Left lung (tissue), 14 donors: ENCODE results near the gene PCDHB16. TPM values are rescaled to one million over a fixed set of nuclear protein-coding genes. Genes with fewer than 3 reads are reported as not detected.
"Not testable (repeated sequence)": the region's sequence is repeated elsewhere in the genome, so short reads cannot be mapped to it uniquely, and the experiment has no call there.

Experiments
- ATAC-seq: fragments of 200-7000 bp; cut with Tn5 transposase; one replicate; pipeline ENCODE4 v1.9.1; 2020; ENCODE audit warnings: moderate library complexity
- DNase-seq, 4 donors: peaks; one replicate each; pipeline ENCODE4 v3.0.0-alpha.2; 2013 to 2020
- H3K27ac ChIP-seq, 2 donors: fragments of 200-600 bp; sonication (generic) in 1 of 2; one replicate each; pipeline versions ENCODE4 v1.5.0 to v1.8.0; 2020 to 2021
- H3K27me3 ChIP-seq, 2 donors: fragments of 200-600 bp; sonication (generic) in 1 of 2; one replicate each; pipeline versions ENCODE4 v1.5.0 to v1.8.0; 2020 to 2021
- H3K36me3 ChIP-seq, 2 donors: fragments of 200-600 bp; sonication (generic) in 1 of 2; one replicate each; pipeline versions ENCODE4 v1.5.0 to v1.8.0; 2020 to 2021
- H3K4me1 ChIP-seq, 2 donors: fragments of 200-600 bp; one replicate each; pipeline ENCODE4 v1.8.0; 2021
- H3K4me3 ChIP-seq, 2 donors: fragments of 200-600 bp; sonication (generic) in 1 of 2; one replicate each; pipeline versions ENCODE4 v1.5.0 to v1.8.0; 2020 to 2021; ENCODE audit warnings: mild to moderate bottlenecking in 1 of 2
- H3K9me3 ChIP-seq, 2 donors: fragments of 200-600 bp; sonication (generic) in 1 of 2; one replicate each; pipeline versions ENCODE4 v1.5.0 to v1.8.0; 2020 to 2021
- intact Hi-C, 2 donors: fragments of 100-400 bp; cut with DNase I; formaldehyde crosslinking; loops; one replicate each; pipeline versions ENCODE4 v1.11.2 to v1.14.2; 2022
- long read RNA-seq, 12 donors: library from polyadenylated mRNA in 2 of 12; unstranded in 2 of 12; transcript quantifications; one replicate each; pipeline ENCODE4 v2.0.0 and lab custom pipeline, GENCODE V29; 2019 to 2026
- polyA plus RNA-seq, 6 donors: library from polyadenylated mRNA; unstranded; fragments of 120-200 nt; gene quantifications; one replicate each; pipeline ENCODE4 v1.2.1, GENCODE V29; 2013; ENCODE audit not compliant: insufficient read length in 6 of 6
- total RNA-seq, 2 donors: library from RNA; stranded (reverse); fragmentation: NEBNext Ultra II Directional; extraction: Animal tissue kit (Norgen Biotek cat#: 25700); gene quantifications; one replicate each; pipeline ENCODE4 v1.2.1, GENCODE V29; 2021
- TF ChIP-seq, protein P1 (sequence below), 2 donors: fragments of 200-600 bp; sonication (generic) in 1 of 2; IDR thresholded peaks; one replicate each; pipeline versions ENCODE4 v1.5.0 to v1.8.0; 2021; ENCODE audit warnings: antibody characterized with exemption in 2 of 2
- donor health status: DM: no; HTN: yes; CAD: no.
- donor health status: DM: no; HTN: no; CAD: no.

PCDHB16 gene
- total RNA-seq = 1 to 10 TPM; 1.8 to 3.1 TPM
- polyA plus RNA-seq = 1 to 10 TPM; 4.0 to 8.2 (median 6.9) TPM
- long read RNA-seq, donor 1, full-length matches to known transcripts = 18 of 18 reads
- long read RNA-seq, donor 1, partial matches to known transcripts = 0 of 18 reads
- long read RNA-seq, donor 1, other reads (novel, unspliced or antisense) = 0 of 18 reads
- long read RNA-seq, donor 2, full-length matches to known transcripts = 17 of 17 reads
- long read RNA-seq, donor 2, partial matches to known transcripts = 0 of 17 reads
- long read RNA-seq, donor 2, other reads (novel, unspliced or antisense) = 0 of 17 reads
- long read RNA-seq, donor 3, full-length matches to known transcripts = 9 of 9 reads
- long read RNA-seq, donor 3, partial matches to known transcripts = 0 of 9 reads
- long read RNA-seq, donor 3, other reads (novel, unspliced or antisense) = 0 of 9 reads
- long read RNA-seq, donor 4 = 0 reads
- long read RNA-seq, donor 5, full-length matches to known transcripts = 10 of 10 reads
- long read RNA-seq, donor 5, partial matches to known transcripts = 0 of 10 reads
- long read RNA-seq, donor 5, other reads (novel, unspliced or antisense) = 0 of 10 reads
- long read RNA-seq, donor 6, full-length matches to known transcripts = 8 of 8 reads
- long read RNA-seq, donor 6, partial matches to known transcripts = 0 of 8 reads
- long read RNA-seq, donor 6, other reads (novel, unspliced or antisense) = 0 of 8 reads
- long read RNA-seq, donor 7, full-length matches to known transcripts = 5 of 5 reads
- long read RNA-seq, donor 7, partial matches to known transcripts = 0 of 5 reads
- long read RNA-seq, donor 7, other reads (novel, unspliced or antisense) = 0 of 5 reads
- long read RNA-seq, donor 8, full-length matches to known transcripts = 10 of 10 reads
- long read RNA-seq, donor 8, partial matches to known transcripts = 0 of 10 reads
- long read RNA-seq, donor 8, other reads (novel, unspliced or antisense) = 0 of 10 reads
- long read RNA-seq, donor 9, full-length matches to known transcripts = 1 of 1 reads
- long read RNA-seq, donor 9, partial matches to known transcripts = 0 of 1 reads
- long read RNA-seq, donor 9, other reads (novel, unspliced or antisense) = 0 of 1 reads
- long read RNA-seq, donor 10 = 0 reads
- long read RNA-seq, donor 11, full-length matches to known transcripts = 11 of 11 reads
- long read RNA-seq, donor 11, partial matches to known transcripts = 0 of 11 reads
- long read RNA-seq, donor 11, other reads (novel, unspliced or antisense) = 0 of 11 reads
- long read RNA-seq, donor 12, full-length matches to known transcripts = 10 of 10 reads
- long read RNA-seq, donor 12, partial matches to known transcripts = 0 of 10 reads
- long read RNA-seq, donor 12, other reads (novel, unspliced or antisense) = 0 of 10 reads

- Histone ChIP-seq H3K27ac (no peak within 1 kb of the TSS), H3K4me1 (no peaks in the 10 kb centered on the region), H3K27me3 (peaks cover 0 to 50% of the 10 kb centered on the region in 2 donors), H3K4me3 (no peak within 1 kb of the TSS), H3K36me3 (no peaks in the 10 kb centered on the region), H3K9me3 (peaks cover 0 to 53% of the 10 kb centered on the region in 2 donors)
- intact Hi-C loops = no loop called here
- TF ChIP-seq, protein P1, sequence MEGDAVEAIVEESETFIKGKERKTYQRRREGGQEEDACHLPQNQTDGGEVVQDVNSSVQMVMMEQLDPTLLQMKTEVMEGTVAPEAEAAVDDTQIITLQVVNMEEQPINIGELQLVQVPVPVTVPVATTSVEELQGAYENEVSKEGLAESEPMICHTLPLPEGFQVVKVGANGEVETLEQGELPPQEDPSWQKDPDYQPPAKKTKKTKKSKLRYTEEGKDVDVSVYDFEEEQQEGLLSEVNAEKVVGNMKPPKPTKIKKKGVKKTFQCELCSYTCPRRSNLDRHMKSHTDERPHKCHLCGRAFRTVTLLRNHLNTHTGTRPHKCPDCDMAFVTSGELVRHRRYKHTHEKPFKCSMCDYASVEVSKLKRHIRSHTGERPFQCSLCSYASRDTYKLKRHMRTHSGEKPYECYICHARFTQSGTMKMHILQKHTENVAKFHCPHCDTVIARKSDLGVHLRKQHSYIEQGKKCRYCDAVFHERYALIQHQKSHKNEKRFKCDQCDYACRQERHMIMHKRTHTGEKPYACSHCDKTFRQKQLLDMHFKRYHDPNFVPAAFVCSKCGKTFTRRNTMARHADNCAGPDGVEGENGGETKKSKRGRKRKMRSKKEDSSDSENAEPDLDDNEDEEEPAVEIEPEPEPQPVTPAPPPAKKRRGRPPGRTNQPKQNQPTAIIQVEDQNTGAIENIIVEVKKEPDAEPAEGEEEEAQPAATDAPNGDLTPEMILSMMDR (IDR thresholded peaks at IDR 0.05) = no peak
- peak in 2 of 4 donors; percentile 36 to 58 for DNase-seq
- no peak for ATAC-seq
Measured at GRCh38 chr5:141182248-141182647, at the start of gene PCDHB16. TSS of gene PCDHB16 (plus strand) at chr5:141182387. CDS start at chr5:141182560, 173 bp downstream.

DNA sequence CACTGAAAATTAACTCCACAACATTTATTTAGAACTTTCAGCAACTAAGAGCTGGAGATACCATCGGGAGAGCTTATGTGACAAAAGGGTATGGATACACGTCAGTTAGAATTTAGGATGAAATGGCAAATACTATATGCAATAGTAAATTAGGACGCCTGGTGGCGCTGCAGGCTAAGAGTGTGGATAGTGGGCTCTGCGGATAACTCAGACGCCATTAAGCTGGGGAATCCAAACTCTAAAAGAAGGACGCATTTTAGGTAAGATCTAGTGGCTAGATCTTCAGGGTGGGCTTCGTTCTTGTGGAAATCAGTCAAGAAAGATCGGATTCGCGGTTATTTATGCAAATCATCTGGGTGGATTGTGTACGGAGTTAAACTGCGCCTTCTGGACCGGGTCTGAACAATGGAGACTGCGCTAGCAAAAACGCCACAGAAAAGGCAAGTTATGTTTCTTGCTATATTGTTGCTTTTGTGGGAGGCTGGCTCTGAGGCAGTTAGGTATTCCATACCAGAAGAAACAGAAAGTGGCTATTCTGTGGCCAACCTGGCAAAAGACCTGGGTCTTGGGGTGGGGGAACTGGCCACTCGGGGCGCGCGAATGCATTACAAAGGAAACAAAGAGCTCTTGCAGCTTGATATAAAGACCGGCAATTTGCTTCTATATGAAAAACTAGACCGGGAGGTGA is 47.0 kb upstream of the PCDHB16 start, which contains the start of gene PCDHB5:
TSS of gene PCDHB5 (plus strand) at position 177 of the 688 bp plus-strand sequence. CDS start at position 406, 229 bp downstream.
- ATAC-seq (peak; percentile 74), DNase-seq (peak in 2 of 4 donors; percentile 39 to 48)
- TF ChIP-seq, protein P1 (IDR thresholded peaks at IDR 0.05) = peak in 1 of 2 donors; percentile 22
- intact Hi-C loops = no loop called here
- Histone ChIP-seq H3K4me1 (no peaks in the 10 kb centered on the region), H3K4me3 (peak within 1 kb of the TSS; percentile 12 to 19), H3K36me3 (no peaks in the 10 kb centered on the region), H3K27me3 (peaks cover 0 to 11% of the 10 kb centered on the region in 2 donors), H3K27ac (no peak within 1 kb of the TSS), H3K9me3 (peaks cover 0 to 82% of the 10 kb centered on the region in 2 donors)

DNA sequence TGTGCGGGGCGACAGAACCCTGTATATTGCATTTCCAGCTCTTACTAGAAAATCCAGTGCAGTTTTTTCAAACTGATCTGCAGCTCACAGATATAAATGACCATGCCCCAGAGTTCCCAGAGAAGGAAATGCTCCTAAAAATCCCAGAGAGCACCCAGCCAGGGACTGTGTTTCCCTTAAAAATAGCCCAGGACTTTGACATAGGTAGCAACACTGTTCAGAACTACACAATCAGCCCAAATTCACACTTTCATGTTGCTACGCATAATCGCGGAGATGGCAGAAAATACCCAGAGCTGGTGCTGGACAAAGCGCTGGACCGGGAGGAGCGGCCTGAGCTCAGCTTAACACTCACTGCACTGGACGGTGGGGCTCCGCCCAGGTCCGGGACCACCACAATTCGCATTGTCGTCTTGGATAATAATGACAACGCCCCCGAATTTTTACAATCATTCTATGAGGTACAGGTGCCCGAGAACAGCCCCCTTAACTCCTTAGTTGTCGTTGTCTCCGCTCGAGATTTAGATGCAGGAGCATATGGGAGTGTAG is 46.4 kb upstream of the PCDHB16 start:
- H3K27ac ChIP-seq = no peak overlapping the region
- DNase-seq = no peak
- H3K4me1 ChIP-seq = no peaks in the 10 kb centered on the region
- peaks cover 0 to 11% of the 10 kb centered on the region in 2 donors for H3K27me3 ChIP-seq
- TF ChIP-seq, protein P1 (IDR thresholded peaks at IDR 0.05) = no peak
- ATAC-seq = no peak
- peak overlapping the region; percentile 12 to 19 for H3K4me3 ChIP-seq
- intact Hi-C loops = no loop called here
- peaks cover 0 to 82% of the 10 kb centered on the region in 2 donors for H3K9me3 ChIP-seq
- no peaks in the 10 kb centered on the region for H3K36me3 ChIP-seq

DNA sequence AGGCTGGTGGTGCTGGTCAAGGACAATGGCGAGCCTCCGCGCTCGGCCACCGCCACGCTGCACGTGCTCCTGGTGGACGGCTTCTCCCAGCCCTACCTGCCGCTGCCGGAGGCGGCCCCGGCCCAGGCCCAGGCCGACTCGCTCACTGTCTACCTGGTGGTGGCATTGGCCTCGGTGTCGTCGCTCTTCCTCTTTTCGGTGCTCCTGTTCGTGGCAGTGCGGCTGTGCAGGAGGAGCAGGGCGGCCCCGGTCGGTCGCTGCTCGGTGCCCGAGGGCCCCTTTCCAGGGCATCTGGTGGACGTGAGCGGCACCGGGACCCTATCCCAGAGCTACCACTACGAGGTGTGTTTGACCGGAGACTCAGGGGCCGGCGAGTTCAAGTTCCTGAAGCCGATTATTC is 44.8 kb upstream of the PCDHB16 start:
- DNase-seq, H3K4me3 ChIP-seq, intact Hi-C loops, H3K27ac ChIP-seq, H3K36me3 ChIP-seq, ATAC-seq, H3K4me1 ChIP-seq: not testable (repeated sequence)
- Histone ChIP-seq H3K27me3 (peaks cover 0 to 15% of the 10 kb centered on the region in 2 donors), H3K9me3 (peaks cover 0 to 81% of the 10 kb centered on the region in 2 donors)
